Measurements from ENCODE around the gene ISCU. TPM values are rescaled to one million over a fixed set of nuclear protein-coding genes. Genes with fewer than 3 reads are reported as not detected.

The ISCU gene
- polyA plus RNA-seq, 1 of the 3 experiments (the other 2 are of a cell fraction): 165 TPM

DNA sequence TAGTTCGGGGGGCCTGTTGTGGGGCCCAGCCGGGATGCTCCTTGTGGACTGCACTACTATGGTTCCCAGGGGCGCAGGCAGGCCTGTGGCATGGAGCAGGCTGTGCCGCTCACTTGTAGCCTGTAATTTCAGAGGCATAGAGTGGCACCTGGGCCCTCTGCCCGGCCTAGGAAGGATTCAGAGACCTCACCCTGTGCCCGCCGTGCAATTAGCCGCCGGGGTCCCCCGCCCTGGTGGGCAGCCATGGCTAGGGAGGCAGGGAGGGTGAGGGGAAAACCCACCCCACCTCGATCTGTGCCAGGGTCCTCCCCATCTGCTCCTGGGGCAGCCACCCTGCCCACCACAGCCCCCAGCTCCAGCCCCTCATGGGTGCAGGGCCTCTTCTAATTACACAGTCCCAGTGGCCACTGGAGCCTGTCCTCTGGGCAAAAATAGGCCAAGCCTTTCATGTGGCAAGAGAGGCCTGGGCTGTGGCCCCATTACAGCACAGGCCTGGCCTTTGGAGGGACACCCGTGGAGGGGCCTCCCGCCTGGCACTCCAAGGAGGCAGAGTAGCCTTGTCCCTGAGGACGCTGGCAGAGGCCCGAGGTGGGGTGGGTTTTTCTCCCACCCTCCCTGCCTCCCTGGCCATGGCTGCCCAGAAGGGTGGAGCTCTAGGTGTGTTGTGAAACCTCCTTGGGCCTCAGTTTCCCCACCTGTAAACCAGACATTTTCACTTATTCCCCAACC, 40.7 kb downstream of the ISCU start:
- POLR2A ChIA-PET: no interaction called here
- Histone ChIP-seq H3K9ac (no peak overlapping the region), H3K4me3 (ENCODE audit: low read depth in 2 of 2, low read length in 1 of 2) (no peak overlapping the region), H3K27ac (ENCODE audit: low read depth in 2 of 2, low read length in 1 of 2) (no peak overlapping the region), H3K9me2 (no peaks in the 10 kb centered on the region), H3K9me3 (no peaks in the 10 kb centered on the region), H3K79me2 (ENCODE audit: insufficient read depth) (no peaks in the 10 kb centered on the region), H3K36me3 (replicated peaks in 1 of 2; ENCODE audit: control insufficient read depth in 1 of 2, insufficient read depth in 2 of 2, low read length in 1 of 2) (no peaks in the 10 kb centered on the region), H3F3A (replicated peaks; ENCODE audit: insufficient read depth) (peaks cover 11% of the 10 kb centered on the region), H3K4me2 (no peak overlapping the region), H3K4me1 (ENCODE audit: control insufficient read depth in 1 of 2, insufficient read depth in 2 of 2, low read depth in 1 of 2, low read length in 1 of 2) (peaks cover 0 to 19% of the 10 kb centered on the region in 2 experiments; a peak in 1 of 4 replicates), H4K20me1 (ENCODE audit: insufficient read depth) (no peaks in the 10 kb centered on the region), H2AFZ (ENCODE audit: low read depth) (no peak overlapping the region), H3K27me3 (ENCODE audit: insufficient read depth) (no peaks in the 10 kb centered on the region)
- TF ChIP-seq, protein P1, sequence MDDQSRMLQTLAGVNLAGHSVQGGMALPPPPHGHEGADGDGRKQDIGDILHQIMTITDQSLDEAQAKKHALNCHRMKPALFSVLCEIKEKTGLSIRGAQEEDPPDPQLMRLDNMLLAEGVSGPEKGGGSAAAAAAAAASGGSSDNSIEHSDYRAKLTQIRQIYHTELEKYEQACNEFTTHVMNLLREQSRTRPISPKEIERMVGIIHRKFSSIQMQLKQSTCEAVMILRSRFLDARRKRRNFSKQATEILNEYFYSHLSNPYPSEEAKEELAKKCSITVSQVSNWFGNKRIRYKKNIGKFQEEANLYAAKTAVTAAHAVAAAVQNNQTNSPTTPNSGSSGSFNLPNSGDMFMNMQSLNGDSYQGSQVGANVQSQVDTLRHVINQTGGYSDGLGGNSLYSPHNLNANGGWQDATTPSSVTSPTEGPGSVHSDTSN (IDR thresholded peaks at IDR 0.05): no peak
- TF ChIP-seq SIN3A (IDR thresholded peaks at IDR 0.05; ENCODE audit: borderline replicate concordance, low read depth, low read length): no peak
- TF ChIP-seq YY1 (IDR thresholded peaks at IDR 0.05; ENCODE audit: low read depth): no peak
- no peak for TF ChIP-seq GABPA (IDR thresholded peaks at IDR 0.05; ENCODE audit: low read depth)
- TF ChIP-seq, protein P2, sequence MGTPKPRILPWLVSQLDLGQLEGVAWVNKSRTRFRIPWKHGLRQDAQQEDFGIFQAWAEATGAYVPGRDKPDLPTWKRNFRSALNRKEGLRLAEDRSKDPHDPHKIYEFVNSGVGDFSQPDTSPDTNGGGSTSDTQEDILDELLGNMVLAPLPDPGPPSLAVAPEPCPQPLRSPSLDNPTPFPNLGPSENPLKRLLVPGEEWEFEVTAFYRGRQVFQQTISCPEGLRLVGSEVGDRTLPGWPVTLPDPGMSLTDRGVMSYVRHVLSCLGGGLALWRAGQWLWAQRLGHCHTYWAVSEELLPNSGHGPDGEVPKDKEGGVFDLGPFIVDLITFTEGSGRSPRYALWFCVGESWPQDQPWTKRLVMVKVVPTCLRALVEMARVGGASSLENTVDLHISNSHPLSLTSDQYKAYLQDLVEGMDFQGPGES (IDR thresholded peaks at IDR 0.05; ENCODE audit: low read depth, low read length): no peak
- TF ChIP-seq MEF2A (IDR thresholded peaks at IDR 0.05; ENCODE audit: borderline replicate concordance, low read depth): no peak
- TF ChIP-seq, protein P3, sequence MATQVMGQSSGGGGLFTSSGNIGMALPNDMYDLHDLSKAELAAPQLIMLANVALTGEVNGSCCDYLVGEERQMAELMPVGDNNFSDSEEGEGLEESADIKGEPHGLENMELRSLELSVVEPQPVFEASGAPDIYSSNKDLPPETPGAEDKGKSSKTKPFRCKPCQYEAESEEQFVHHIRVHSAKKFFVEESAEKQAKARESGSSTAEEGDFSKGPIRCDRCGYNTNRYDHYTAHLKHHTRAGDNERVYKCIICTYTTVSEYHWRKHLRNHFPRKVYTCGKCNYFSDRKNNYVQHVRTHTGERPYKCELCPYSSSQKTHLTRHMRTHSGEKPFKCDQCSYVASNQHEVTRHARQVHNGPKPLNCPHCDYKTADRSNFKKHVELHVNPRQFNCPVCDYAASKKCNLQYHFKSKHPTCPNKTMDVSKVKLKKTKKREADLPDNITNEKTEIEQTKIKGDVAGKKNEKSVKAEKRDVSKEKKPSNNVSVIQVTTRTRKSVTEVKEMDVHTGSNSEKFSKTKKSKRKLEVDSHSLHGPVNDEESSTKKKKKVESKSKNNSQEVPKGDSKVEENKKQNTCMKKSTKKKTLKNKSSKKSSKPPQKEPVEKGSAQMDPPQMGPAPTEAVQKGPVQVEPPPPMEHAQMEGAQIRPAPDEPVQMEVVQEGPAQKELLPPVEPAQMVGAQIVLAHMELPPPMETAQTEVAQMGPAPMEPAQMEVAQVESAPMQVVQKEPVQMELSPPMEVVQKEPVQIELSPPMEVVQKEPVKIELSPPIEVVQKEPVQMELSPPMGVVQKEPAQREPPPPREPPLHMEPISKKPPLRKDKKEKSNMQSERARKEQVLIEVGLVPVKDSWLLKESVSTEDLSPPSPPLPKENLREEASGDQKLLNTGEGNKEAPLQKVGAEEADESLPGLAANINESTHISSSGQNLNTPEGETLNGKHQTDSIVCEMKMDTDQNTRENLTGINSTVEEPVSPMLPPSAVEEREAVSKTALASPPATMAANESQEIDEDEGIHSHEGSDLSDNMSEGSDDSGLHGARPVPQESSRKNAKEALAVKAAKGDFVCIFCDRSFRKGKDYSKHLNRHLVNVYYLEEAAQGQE (IDR thresholded peaks at IDR 0.05; ENCODE audit: low read depth, low read length): no peak
- TF ChIP-seq FOSL2 (IDR thresholded peaks at IDR 0.05; ENCODE audit: borderline replicate concordance, low read depth): no peak
- no peak for TF ChIP-seq EP300 (IDR thresholded peaks at IDR 0.05; ENCODE audit: borderline replicate concordance in 1 of 2, low read depth in 1 of 2, low read length in 1 of 2)
- TF ChIP-seq POLR2AphosphoS5 (IDR thresholded peaks at IDR 0.05; ENCODE audit: low read depth, low read length): no peak
- CTCF ChIA-PET: interaction anchor here (1.8 to 7.2 kb wide), 2 partner anchors 15 to 32 kb away, joined by 6 to 63 read pairs; no protein-coding TSS in a partner anchor
- DNase-seq: no peak
- WGBS (ENCODE audit: low lambda C conversion rate): 89% methylated on average over 8 of the region's 15 CpGs

Data from SK-N-SH (cell line).